ENCODE results near the gene PTH.

The PTH gene

GRCh38 chr11:13495929-13496328 lies at the start of gene PTH:
Gene PTH, minus strand, starts transcription at chr11:13495997. Its CDS starts 3,142 bp downstream, at chr11:13492855.
- Histone ChIP-seq H3K9me3 (ENCODE audit: low read depth, low read length) (no peaks in the 10 kb centered on the region), H3K27ac (no peak within 1 kb of the TSS), H3K4me3 (no peak within 1 kb of the TSS), H3K9ac (ENCODE audit: insufficient read length) (no peak within 1 kb of the TSS), H3K36me3 (ENCODE audit: insufficient read depth, low read length) (no peaks in the 10 kb centered on the region)
- DNase-seq (ENCODE audit: low read depth, low spot score): no peak
- no peak for TF ChIP-seq EZH2 (IDR thresholded peaks at IDR 0.05)
- TF ChIP-seq FOXP2 (optimal IDR thresholded peaks at IDR 0.05; ENCODE audit: control extremely low read depth, extremely low read length, insufficient read depth): no peak
- TF ChIP-seq POLR2AphosphoS5 (IDR thresholded peaks at IDR 0.05; ENCODE audit: borderline replicate concordance, low read depth, low read length): no peak

GRCh38 chr11:13538044-13538443 lies 42.2 kb upstream of the PTH start:
- H3K27ac ChIP-seq: no peak overlapping the region
- H3K9ac ChIP-seq (ENCODE audit: insufficient read length): no peak overlapping the region
- TF ChIP-seq EZH2 (IDR thresholded peaks at IDR 0.05) (no peak), FOXP2 (optimal IDR thresholded peaks at IDR 0.05; ENCODE audit: control extremely low read depth, extremely low read length, insufficient read depth) (no peak), POLR2AphosphoS5 (IDR thresholded peaks at IDR 0.05; ENCODE audit: borderline replicate concordance, low read depth, low read length) (no peak)
- no peaks in the 10 kb centered on the region for H3K36me3 ChIP-seq (ENCODE audit: insufficient read depth, low read length)
- no peak overlapping the region for H3K4me3 ChIP-seq
- DNase-seq (ENCODE audit: low read depth, low spot score): no peak
- H3K9me3 ChIP-seq (ENCODE audit: low read depth, low read length): no peaks in the 10 kb centered on the region

- no peak overlapping the region for H3K27ac ChIP-seq
- H3K9me3 ChIP-seq (ENCODE audit: low read depth, low read length): no peaks in the 10 kb centered on the region
- H3K9ac ChIP-seq (ENCODE audit: insufficient read length): no peak overlapping the region
- TF ChIP-seq FOXP2 (optimal IDR thresholded peaks at IDR 0.05; ENCODE audit: control extremely low read depth, extremely low read length, insufficient read depth): no peak
- TF ChIP-seq POLR2AphosphoS5 (IDR thresholded peaks at IDR 0.05; ENCODE audit: borderline replicate concordance, low read depth, low read length): no peak
- no peak for TF ChIP-seq EZH2 (IDR thresholded peaks at IDR 0.05)
- no peak for DNase-seq (ENCODE audit: low read depth, low spot score)
- no peaks in the 10 kb centered on the region for H3K36me3 ChIP-seq (ENCODE audit: insufficient read depth, low read length)
- H3K4me3 ChIP-seq: no peak overlapping the region
These were observed 40.0 kb upstream of the PTH start for GRCh38 chr11:13535819-13536218.

GRCh38 chr11:13534358-13534757 lies 38.6 kb upstream of the PTH start:
- DNase-seq (ENCODE audit: low read depth, low spot score): no peak
- Histone ChIP-seq H3K4me3 (no peak overlapping the region), H3K27ac (no peak overlapping the region), H3K9me3 (ENCODE audit: low read depth, low read length) (no peaks in the 10 kb centered on the region), H3K36me3 (ENCODE audit: insufficient read depth, low read length) (no peaks in the 10 kb centered on the region), H3K9ac (ENCODE audit: insufficient read length) (no peak overlapping the region)
- TF ChIP-seq FOXP2 (optimal IDR thresholded peaks at IDR 0.05; ENCODE audit: control extremely low read depth, extremely low read length, insufficient read depth) (no peak), EZH2 (IDR thresholded peaks at IDR 0.05) (no peak), POLR2AphosphoS5 (IDR thresholded peaks at IDR 0.05; ENCODE audit: borderline replicate concordance, low read depth, low read length) (no peak)

- no peak overlapping the region for H3K4me3 ChIP-seq
- H3K9ac ChIP-seq (ENCODE audit: insufficient read length): no peak overlapping the region
- DNase-seq (ENCODE audit: low read depth, low spot score): no peak
- H3K27ac ChIP-seq: no peak overlapping the region
- H3K36me3 ChIP-seq (ENCODE audit: insufficient read depth, low read length): no peaks in the 10 kb centered on the region
- no peaks in the 10 kb centered on the region for H3K9me3 ChIP-seq (ENCODE audit: low read depth, low read length)
- no peak for TF ChIP-seq FOXP2 (optimal IDR thresholded peaks at IDR 0.05; ENCODE audit: control extremely low read depth, extremely low read length, insufficient read depth)
- no peak for TF ChIP-seq EZH2 (IDR thresholded peaks at IDR 0.05)
- no peak for TF ChIP-seq POLR2AphosphoS5 (IDR thresholded peaks at IDR 0.05; ENCODE audit: borderline replicate concordance, low read depth, low read length)
These were observed 29.5 kb upstream of the PTH start for GRCh38 chr11:13525257-13525656.

GRCh38 chr11:13503393-13503792 lies 7.6 kb upstream of the PTH start:
- no peaks in the 10 kb centered on the region for H3K36me3 ChIP-seq (ENCODE audit: insufficient read depth, low read length)
- no peak for DNase-seq (ENCODE audit: low read depth, low spot score)
- H3K9me3 ChIP-seq (ENCODE audit: low read depth, low read length): no peaks in the 10 kb centered on the region
- H3K4me3 ChIP-seq: no peak overlapping the region
- no peak overlapping the region for H3K27ac ChIP-seq
- no peak overlapping the region for H3K9ac ChIP-seq (ENCODE audit: insufficient read length)
- no peak for TF ChIP-seq POLR2AphosphoS5 (IDR thresholded peaks at IDR 0.05; ENCODE audit: borderline replicate concordance, low read depth, low read length)
- no peak for TF ChIP-seq EZH2 (IDR thresholded peaks at IDR 0.05)
- TF ChIP-seq FOXP2 (optimal IDR thresholded peaks at IDR 0.05; ENCODE audit: control extremely low read depth, extremely low read length, insufficient read depth): no peak

GRCh38 chr11:13502492-13502891 lies 6.7 kb upstream of the PTH start:
- H3K36me3 ChIP-seq (ENCODE audit: insufficient read depth, low read length): no peaks in the 10 kb centered on the region
- no peaks in the 10 kb centered on the region for H3K9me3 ChIP-seq (ENCODE audit: low read depth, low read length)
- no peak overlapping the region for H3K9ac ChIP-seq (ENCODE audit: insufficient read length)
- no peak overlapping the region for H3K27ac ChIP-seq
- H3K4me3 ChIP-seq: no peak overlapping the region
- DNase-seq (ENCODE audit: low read depth, low spot score): no peak
- TF ChIP-seq FOXP2 (optimal IDR thresholded peaks at IDR 0.05; ENCODE audit: control extremely low read depth, extremely low read length, insufficient read depth): no peak
- TF ChIP-seq EZH2 (IDR thresholded peaks at IDR 0.05): no peak
- no peak for TF ChIP-seq POLR2AphosphoS5 (IDR thresholded peaks at IDR 0.05; ENCODE audit: borderline replicate concordance, low read depth, low read length)

GRCh38 chr11:13494051-13494450 lies 1.7 kb downstream of the PTH start:
- TF ChIP-seq FOXP2 (optimal IDR thresholded peaks at IDR 0.05; ENCODE audit: control extremely low read depth, extremely low read length, insufficient read depth): no peak
- no peak for TF ChIP-seq EZH2 (IDR thresholded peaks at IDR 0.05)
- no peak for TF ChIP-seq POLR2AphosphoS5 (IDR thresholded peaks at IDR 0.05; ENCODE audit: borderline replicate concordance, low read depth, low read length)
- no peak overlapping the region for H3K27ac ChIP-seq
- no peak overlapping the region for H3K9ac ChIP-seq (ENCODE audit: insufficient read length)
- no peak overlapping the region for H3K4me3 ChIP-seq
- H3K9me3 ChIP-seq (ENCODE audit: low read depth, low read length): no peaks in the 10 kb centered on the region
- DNase-seq (ENCODE audit: low read depth, low spot score): no peak
- H3K36me3 ChIP-seq (ENCODE audit: insufficient read depth, low read length): no peaks in the 10 kb centered on the region

- no peak for DNase-seq (ENCODE audit: low read depth, low spot score)
- Histone ChIP-seq H3K9me3 (ENCODE audit: low read depth, low read length) (no peaks in the 10 kb centered on the region), H3K36me3 (ENCODE audit: insufficient read depth, low read length) (no peaks in the 10 kb centered on the region), H3K9ac (ENCODE audit: insufficient read length) (no peak overlapping the region), H3K4me3 (no peak overlapping the region), H3K27ac (no peak overlapping the region)
- TF ChIP-seq FOXP2 (optimal IDR thresholded peaks at IDR 0.05; ENCODE audit: control extremely low read depth, extremely low read length, insufficient read depth) (no peak), POLR2AphosphoS5 (IDR thresholded peaks at IDR 0.05; ENCODE audit: borderline replicate concordance, low read depth, low read length) (no peak), EZH2 (IDR thresholded peaks at IDR 0.05) (no peak)
These were observed 8.2 kb downstream of the PTH start for GRCh38 chr11:13487661-13488030.

Data from SK-N-MC (cell line).